ENCODE measurements around the gene CCDC116.

DNA sequence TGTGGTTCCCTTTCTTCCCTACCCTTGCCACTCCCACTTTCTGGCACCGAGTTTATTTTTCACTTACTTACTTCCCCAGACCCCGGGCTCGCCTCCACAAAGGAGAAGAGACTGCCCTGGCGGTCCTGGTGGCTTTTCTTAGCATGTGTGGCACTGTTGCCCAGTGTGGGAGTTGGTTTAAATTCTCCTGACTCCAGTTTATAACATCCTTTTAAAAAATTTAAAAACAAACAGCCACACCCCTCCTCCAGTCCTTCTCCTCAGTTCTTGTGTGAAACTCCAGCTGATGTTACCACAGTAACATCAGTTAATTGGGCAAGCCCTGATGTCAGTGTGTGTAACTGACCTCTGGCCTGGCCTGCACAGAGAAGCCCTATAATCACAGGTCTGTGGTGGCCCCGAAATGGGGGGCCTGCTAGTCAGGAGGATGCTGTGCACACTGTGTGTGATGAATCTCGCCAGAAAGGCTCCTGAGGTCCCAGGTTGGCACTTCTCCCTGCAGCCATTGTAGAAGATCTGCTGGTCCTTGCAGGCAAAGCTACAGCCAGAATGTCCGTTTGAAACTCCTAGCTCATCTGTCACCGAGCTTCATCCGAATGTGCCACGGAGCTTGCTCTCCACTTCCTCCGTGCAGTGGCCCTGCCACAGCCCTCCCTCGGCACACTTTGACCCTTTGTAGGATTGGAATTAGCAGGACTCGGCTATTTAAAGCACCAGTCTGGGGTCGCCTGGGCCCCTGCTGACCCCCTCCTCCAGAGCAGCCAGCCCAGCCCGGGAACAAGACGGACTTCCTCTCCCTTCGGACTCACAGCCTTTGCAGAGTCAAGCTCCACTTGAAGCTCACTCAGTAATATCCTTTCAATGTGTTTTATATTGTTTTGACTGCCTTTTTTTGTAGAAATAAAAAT is 10.3 kb upstream of the CCDC116 start:
- no peak for TF ChIP-seq POLR2A (IDR thresholded peaks at IDR 0.05)
- TF ChIP-seq POLR2AphosphoS5 (IDR thresholded peaks at IDR 0.05) = no peak
- TF ChIP-seq, protein P1, sequence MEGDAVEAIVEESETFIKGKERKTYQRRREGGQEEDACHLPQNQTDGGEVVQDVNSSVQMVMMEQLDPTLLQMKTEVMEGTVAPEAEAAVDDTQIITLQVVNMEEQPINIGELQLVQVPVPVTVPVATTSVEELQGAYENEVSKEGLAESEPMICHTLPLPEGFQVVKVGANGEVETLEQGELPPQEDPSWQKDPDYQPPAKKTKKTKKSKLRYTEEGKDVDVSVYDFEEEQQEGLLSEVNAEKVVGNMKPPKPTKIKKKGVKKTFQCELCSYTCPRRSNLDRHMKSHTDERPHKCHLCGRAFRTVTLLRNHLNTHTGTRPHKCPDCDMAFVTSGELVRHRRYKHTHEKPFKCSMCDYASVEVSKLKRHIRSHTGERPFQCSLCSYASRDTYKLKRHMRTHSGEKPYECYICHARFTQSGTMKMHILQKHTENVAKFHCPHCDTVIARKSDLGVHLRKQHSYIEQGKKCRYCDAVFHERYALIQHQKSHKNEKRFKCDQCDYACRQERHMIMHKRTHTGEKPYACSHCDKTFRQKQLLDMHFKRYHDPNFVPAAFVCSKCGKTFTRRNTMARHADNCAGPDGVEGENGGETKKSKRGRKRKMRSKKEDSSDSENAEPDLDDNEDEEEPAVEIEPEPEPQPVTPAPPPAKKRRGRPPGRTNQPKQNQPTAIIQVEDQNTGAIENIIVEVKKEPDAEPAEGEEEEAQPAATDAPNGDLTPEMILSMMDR (IDR thresholded peaks at IDR 0.05) = no peak
- no peak for TF ChIP-seq EP300 (IDR thresholded peaks at IDR 0.05)
